Vagina (tissue), 2 donors: ENCODE data around the gene SLC46A3.

Experiments used
- POLR2A ChIP-seq, 2 donors: fragments of 450-650 bp; IDR thresholded peaks; one replicate each; pipeline ENCODE4 v1.6.1; 2017; ENCODE audit warnings: antibody characterized with exemption in 2 of 2, mild to moderate bottlenecking in 2 of 2, moderate library complexity in 2 of 2
- TF ChIP-seq, protein P1 (sequence below), 3 experiments: fragments of 450-650 bp in 2 of 3; fragments of 200-600 bp in 1 of 3; sonication (generic) in 1 of 3; IDR thresholded peaks; one replicate each; pipeline ENCODE4 v1.5.1; 2017 to 2019; ENCODE audit warnings: antibody characterized with exemption in 3 of 3, mild to moderate bottlenecking in 2 of 3, moderate library complexity in 2 of 3

DNA sequence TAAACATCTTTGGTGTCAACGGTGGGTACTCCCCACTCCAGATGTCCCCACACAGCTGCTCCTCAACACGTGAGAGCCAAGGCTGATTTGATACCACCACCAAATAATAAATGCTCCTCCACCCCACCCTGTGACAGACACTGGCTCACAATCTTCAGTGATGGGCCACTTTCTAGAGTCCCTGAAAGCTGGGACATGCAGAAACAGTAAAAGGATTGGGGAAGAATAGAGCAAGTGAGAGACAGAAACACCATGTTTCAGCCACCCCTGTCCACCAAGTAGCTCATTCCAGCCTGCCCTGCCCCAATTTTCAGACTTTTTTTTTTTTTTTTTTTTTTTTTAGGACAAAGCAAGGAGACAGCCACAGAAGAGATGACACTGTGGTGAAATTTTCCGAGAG lies 1.6 kb downstream of the SLC46A3 start:
- TF ChIP-seq, protein P1, sequence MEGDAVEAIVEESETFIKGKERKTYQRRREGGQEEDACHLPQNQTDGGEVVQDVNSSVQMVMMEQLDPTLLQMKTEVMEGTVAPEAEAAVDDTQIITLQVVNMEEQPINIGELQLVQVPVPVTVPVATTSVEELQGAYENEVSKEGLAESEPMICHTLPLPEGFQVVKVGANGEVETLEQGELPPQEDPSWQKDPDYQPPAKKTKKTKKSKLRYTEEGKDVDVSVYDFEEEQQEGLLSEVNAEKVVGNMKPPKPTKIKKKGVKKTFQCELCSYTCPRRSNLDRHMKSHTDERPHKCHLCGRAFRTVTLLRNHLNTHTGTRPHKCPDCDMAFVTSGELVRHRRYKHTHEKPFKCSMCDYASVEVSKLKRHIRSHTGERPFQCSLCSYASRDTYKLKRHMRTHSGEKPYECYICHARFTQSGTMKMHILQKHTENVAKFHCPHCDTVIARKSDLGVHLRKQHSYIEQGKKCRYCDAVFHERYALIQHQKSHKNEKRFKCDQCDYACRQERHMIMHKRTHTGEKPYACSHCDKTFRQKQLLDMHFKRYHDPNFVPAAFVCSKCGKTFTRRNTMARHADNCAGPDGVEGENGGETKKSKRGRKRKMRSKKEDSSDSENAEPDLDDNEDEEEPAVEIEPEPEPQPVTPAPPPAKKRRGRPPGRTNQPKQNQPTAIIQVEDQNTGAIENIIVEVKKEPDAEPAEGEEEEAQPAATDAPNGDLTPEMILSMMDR (IDR thresholded peaks at IDR 0.05), result no peak
- no peak for TF ChIP-seq POLR2A (IDR thresholded peaks at IDR 0.05)
